GM23338 (cell line): ENCODE measurements around the gene LRTM2. TPM values are rescaled to one million over a fixed set of nuclear protein-coding genes. Genes with fewer than 3 reads are reported as not detected.

ENCODE experiments used
- ATAC-seq: fragments of 200-7000 bp; cut with Tn5 transposase; 3 replicates; pipeline ENCODE4 v1.9.1; 2020
- DNase-seq: peaks from one replicate; pipeline ENCODE4 v3.0.0-alpha.2; 2015; ENCODE audit warnings: low spot score
- H2AFZ ChIP-seq: fragments of 200-600 bp; sonication (generic); 2 replicates; pipeline ENCODE4 v1.8.0; 2016; ENCODE audit warnings: antibody characterized with exemption, mild to moderate bottlenecking, moderate library complexity
- H3F3A ChIP-seq: fragments of 200-600 bp; sonication (generic); replicated peaks from 2 replicates; pipeline ENCODE4 v1.8.0; 2017; ENCODE audit warnings: antibody characterized with exemption, mixed run types, low read depth
- H3K27ac ChIP-seq: fragments of 200-600 bp; sonication (generic); 2 replicates; pipeline ENCODE4 v1.6.1; 2016; ENCODE audit warnings: low read depth
- H3K27me3 ChIP-seq: fragments of 200-600 bp; sonication (generic); 2 replicates; pipeline ENCODE4 v1.8.0; 2016; ENCODE audit warnings: mild to moderate bottlenecking, mixed run types, moderate library complexity; ENCODE audit not compliant: insufficient read depth
- H3K36me3 ChIP-seq: fragments of 200-600 bp; sonication (generic); 2 replicates; pipeline ENCODE4 v1.8.0; 2016; ENCODE audit warnings: mild to moderate bottlenecking; ENCODE audit not compliant: insufficient read depth
- H3K4me1 ChIP-seq: fragments of 200-600 bp; sonication (generic); 2 replicates; pipeline ENCODE4 v1.8.0; 2016; ENCODE audit warnings: mild to moderate bottlenecking, moderate library complexity; ENCODE audit not compliant: insufficient read depth
- H3K4me2 ChIP-seq: fragments of 200-600 bp; sonication (generic); 2 replicates; pipeline ENCODE4 v1.7.1; 2017; ENCODE audit warnings: mixed run types
- H3K4me3 ChIP-seq: fragments of 200-600 bp; sonication (generic); 2 replicates; pipeline ENCODE4 v1.6.1; 2016; ENCODE audit warnings: mixed run types
- H3K79me2 ChIP-seq: fragments of 200-600 bp; sonication (generic); replicated peaks from 2 replicates; pipeline ENCODE4 v1.8.0; 2017; ENCODE audit warnings: mild to moderate bottlenecking; ENCODE audit not compliant: insufficient read depth
- H3K9me2 ChIP-seq: fragments of 200-600 bp; sonication (generic); 2 replicates; pipeline ENCODE4 v1.8.0; 2017; ENCODE audit not compliant: insufficient read depth
- H4K20me1 ChIP-seq: fragments of 200-600 bp; sonication (generic); replicated peaks from 2 replicates; pipeline ENCODE4 v1.8.0; 2017; ENCODE audit warnings: mild to moderate bottlenecking; ENCODE audit not compliant: insufficient read depth
- H3K27ac Mint-ChIP-seq: 2 replicates; pipeline ENCODE4 v1.8.0; 2020; ENCODE audit warnings: inconsistent platforms, mild to moderate bottlenecking, moderate library complexity, mixed read lengths
- H3K27me3 Mint-ChIP-seq: 3 replicates; pipeline ENCODE4 v1.8.0; 2022; ENCODE audit warnings: low read depth, mild to moderate bottlenecking, moderate library complexity, mixed read lengths, inconsistent platforms; ENCODE audit not compliant: insufficient read depth, poor library complexity
- H3K36me3 Mint-ChIP-seq: 3 replicates; pipeline ENCODE4 v1.8.0; 2021; ENCODE audit warnings: low read depth, mild to moderate bottlenecking, inconsistent platforms, moderate library complexity, mixed read lengths
- H3K4me1 Mint-ChIP-seq: 3 replicates; pipeline ENCODE4 v1.8.0; 2020; ENCODE audit warnings: mild to moderate bottlenecking, inconsistent platforms, mixed read lengths
- H3K4me3 Mint-ChIP-seq: 3 replicates; pipeline ENCODE4 v1.8.0; 2021; ENCODE audit warnings: moderate library complexity, mild to moderate bottlenecking, inconsistent platforms, mixed read lengths
- H3K9me3 Mint-ChIP-seq: 3 replicates; pipeline ENCODE4 v1.8.0; 2020; ENCODE audit warnings: moderate library complexity, mild to moderate bottlenecking, inconsistent platforms, mixed read lengths
- CREB1 ChIP-seq: fragments of 250-450 bp; sonication (Bioruptor Pico); IDR thresholded peaks from 2 replicates; pipeline ENCODE4 v1.5.0; 2020; ENCODE audit warnings: low read depth, mild to moderate bottlenecking, moderate library complexity
- EZH2 ChIP-seq: fragments of 200-600 bp; sonication (generic); IDR thresholded peaks from one replicate; pipeline ENCODE4 v1.8.0; 2017; ENCODE audit warnings: antibody characterized with exemption, mild to moderate bottlenecking, low read depth; ENCODE audit not compliant: unreplicated experiment
- EZH2phosphoT487 ChIP-seq: fragments of 200-600 bp; sonication (generic); IDR thresholded peaks from one replicate; pipeline ENCODE4 v1.8.1; 2018; ENCODE audit warnings: antibody characterized with exemption; ENCODE audit not compliant: unreplicated experiment
- NANOG ChIP-seq: IDR thresholded peaks from 2 replicates; pipeline ENCODE4 v1.6.1; 2016; ENCODE audit warnings: antibody characterized with exemption, borderline replicate concordance
- POLR2AphosphoS5 ChIP-seq: IDR thresholded peaks from 2 replicates; pipeline ENCODE4 v1.6.1; 2016; ENCODE audit warnings: antibody characterized with exemption, low read depth
- REST ChIP-seq: IDR thresholded peaks from one replicate; pipeline ENCODE4 v1.6.1; 2018; ENCODE audit warnings: antibody characterized with exemption; ENCODE audit not compliant: unreplicated experiment
- STAT1 ChIP-seq: IDR thresholded peaks from one replicate; pipeline ENCODE4 v1.6.1; 2016; ENCODE audit warnings: antibody characterized with exemption; ENCODE audit not compliant: unreplicated experiment
- ZNF114 ChIP-seq: fragments of 250-450 bp; sonication (Bioruptor Pico); IDR thresholded peaks from 2 replicates; pipeline ENCODE4 v1.5.0; 2020; ENCODE audit warnings: mild to moderate bottlenecking, moderate library complexity
- ZNF331 ChIP-seq: fragments of 250-450 bp; sonication (Bioruptor Pico); IDR thresholded peaks from 2 replicates; pipeline ENCODE4 v1.5.0; 2020; ENCODE audit warnings: low read depth, mild to moderate bottlenecking, moderate library complexity
- polyA plus RNA-seq: library from polyadenylated mRNA; unstranded; fragments of >200 nt; fragmentation: Nextera tagmentation; extraction: Ambion mirVana; gene quantifications from 2 replicates; pipeline ENCODE4 v1.2.1, GENCODE V29; 2016
- total RNA-seq: library from RNA; depleted of rRNA; stranded (reverse); fragments of >200 nt; shearing (Covaris generic); gene quantifications from 2 replicates; pipeline ENCODE4 v1.2.3, GENCODE V29; 2014; rRNA removed
- TF ChIP-seq, protein P1 (sequence below): IDR thresholded peaks from 2 replicates; pipeline ENCODE4 v1.6.1; 2016; ENCODE audit warnings: antibody characterized with exemption

LRTM2 gene
- total and polyA plus RNA-seq, 2 experiments from 2014 or later = 0.08 TPM; not detected in 1

DNA sequence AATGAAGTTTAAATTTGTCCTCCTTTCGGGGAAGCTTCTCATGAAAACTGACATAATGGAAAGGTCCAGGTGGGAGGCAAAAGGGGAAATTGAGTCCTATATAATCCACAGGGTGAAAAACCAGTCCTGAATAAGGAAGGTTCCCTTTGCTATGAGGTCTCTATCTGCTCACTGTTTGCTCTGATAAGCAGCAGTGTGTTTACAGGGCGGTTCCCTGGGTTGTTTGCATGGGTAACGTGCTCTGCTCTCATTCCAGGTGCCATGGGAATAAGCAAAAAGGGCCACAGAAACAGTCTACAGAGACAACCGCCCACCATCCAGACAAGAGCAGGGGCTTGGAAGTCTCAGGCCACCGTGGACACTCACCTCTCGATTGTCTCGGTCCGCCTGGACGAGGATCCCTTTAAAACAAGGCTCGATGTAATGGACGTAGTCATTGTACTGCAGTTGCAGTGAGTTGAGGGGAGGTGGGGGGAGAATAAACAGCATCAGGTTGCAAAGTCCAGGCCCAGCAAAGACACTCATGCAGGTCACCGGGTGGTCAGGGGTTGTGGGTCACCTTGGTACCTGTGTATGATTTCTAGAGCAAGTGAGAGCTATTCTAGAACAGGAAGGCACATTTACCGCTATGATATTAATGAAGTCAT is 65.4 kb downstream of the LRTM2 start:
- Mint-ChIP-seq H3K4me1 (peaks cover 4% of the 10 kb centered on the region; the same call in 1 of the 3 replicates), H3K27ac (no peak overlapping the region), H3K27me3 (no peaks in the 10 kb centered on the region), H3K4me3 (no peak overlapping the region), H3K9me3 (no peaks in the 10 kb centered on the region; the same call in 2 of the 3 replicates), H3K36me3 (no peaks in the 10 kb centered on the region; the same call in 2 of the 3 replicates)
- H2AFZ ChIP-seq = no peak overlapping the region
- H3F3A ChIP-seq = no peaks in the 10 kb centered on the region
- no peak for ATAC-seq
- no peak overlapping the region for H3K4me3 ChIP-seq
- H3K4me1 ChIP-seq = no peaks in the 10 kb centered on the region
- TF ChIP-seq EZH2 (no peak), REST (no peak), EZH2phosphoT487 (no peak), NANOG (no peak), ZNF331 (CRISPR knock-in tag) (no peak), CREB1 (CRISPR knock-in tag) (no peak), STAT1 (no peak), POLR2AphosphoS5 (no peak), ZNF114 (no peak)
- TF ChIP-seq, protein P1, sequence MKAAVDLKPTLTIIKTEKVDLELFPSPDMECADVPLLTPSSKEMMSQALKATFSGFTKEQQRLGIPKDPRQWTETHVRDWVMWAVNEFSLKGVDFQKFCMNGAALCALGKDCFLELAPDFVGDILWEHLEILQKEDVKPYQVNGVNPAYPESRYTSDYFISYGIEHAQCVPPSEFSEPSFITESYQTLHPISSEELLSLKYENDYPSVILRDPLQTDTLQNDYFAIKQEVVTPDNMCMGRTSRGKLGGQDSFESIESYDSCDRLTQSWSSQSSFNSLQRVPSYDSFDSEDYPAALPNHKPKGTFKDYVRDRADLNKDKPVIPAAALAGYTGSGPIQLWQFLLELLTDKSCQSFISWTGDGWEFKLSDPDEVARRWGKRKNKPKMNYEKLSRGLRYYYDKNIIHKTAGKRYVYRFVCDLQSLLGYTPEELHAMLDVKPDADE = no peak
- DNase-seq = no peak
- no peaks in the 10 kb centered on the region for H4K20me1 ChIP-seq
- H3K9me2 ChIP-seq = peaks cover 7% of the 10 kb centered on the region; the same call in 1 of the 2 replicates
- no peaks in the 10 kb centered on the region for H3K27me3 ChIP-seq
- H3K27ac ChIP-seq = no peak overlapping the region
- no peak overlapping the region for H3K4me2 ChIP-seq
- H3K36me3 ChIP-seq = no peaks in the 10 kb centered on the region
- H3K79me2 ChIP-seq = no peaks in the 10 kb centered on the region

Other genes starting within 250 kb of the LRTM2 start
- gene FBXL14, start 226.0 kb upstream of the LRTM2 start, total RNA-seq = 9.1 and 9.4 TPM in 2 replicates
- 0.40 and 0.74 TPM in 2 replicates for gene FBXL14, start 226.0 kb upstream of the LRTM2 start, polyA plus RNA-seq
- gene WNT5B, start 191.3 kb upstream of the LRTM2 start, total RNA-seq = 1.0 and 2.7 TPM in 2 replicates
- gene WNT5B, start 191.3 kb upstream of the LRTM2 start, polyA plus RNA-seq = 0.87 and 1.4 TPM in 2 replicates
- 36.2 and 36.3 TPM in 2 replicates for gene ADIPOR2, start 129.5 kb upstream of the LRTM2 start, total RNA-seq
- gene ADIPOR2, start 129.5 kb upstream of the LRTM2 start, polyA plus RNA-seq = 11.4 and 11.7 TPM in 2 replicates
- 0.07 TPM in 1 of 2 replicates, not detected in the other for gene CACNA2D4, start 98.1 kb downstream of the LRTM2 start, total RNA-seq
- 0.24 TPM in 1 of 2 replicates, not detected in the other for gene CACNA2D4, start 98.1 kb downstream of the LRTM2 start, polyA plus RNA-seq
- gene DCP1B, start 183.9 kb downstream of the LRTM2 start, total RNA-seq = 28.6 and 29.8 TPM in 2 replicates
- gene DCP1B, start 183.9 kb downstream of the LRTM2 start, polyA plus RNA-seq = 18.9 and 24.4 TPM in 2 replicates
- 0.82 and 2.1 TPM in 2 replicates for gene CACNA1C, start 232.4 kb downstream of the LRTM2 start, total RNA-seq
- gene CACNA1C, start 232.4 kb downstream of the LRTM2 start, polyA plus RNA-seq = 0.26 and 0.78 TPM in 2 replicates